H1 (cell line): ENCODE data around the gene STK16. TPM values are rescaled to one million over a fixed set of nuclear protein-coding genes. Genes with fewer than 3 reads are reported as not detected.
A peak's percentile ranks its signal among the peaks of the same experiment; 100 is the strongest.

Source experiments
- CREB1 ChIP-seq: IDR thresholded peaks from 2 replicates; pipeline ENCODE4 v1.6.1; 2012; ENCODE audit warnings: inconsistent platforms
- CTCF ChIP-seq, 3 experiments: IDR thresholded peaks; 1 replicate in 2 of 3; 2 replicates in 1 of 3; pipeline versions ENCODE4 v1.5.1 to v1.6.1; 2011; ENCODE audit warnings: low read length in 3 of 3, mild to moderate bottlenecking in 3 of 3, inconsistent platforms in 2 of 3, low read depth in 1 of 3, moderate library complexity in 1 of 3; ENCODE audit not compliant: insufficient read depth in 1 of 3; ENCODE audit errors: control extremely low read depth in 1 of 3
- E2F6 ChIP-seq: IDR thresholded peaks from 2 replicates; pipeline ENCODE4 v1.6.1; 2012; ENCODE audit warnings: inconsistent platforms
- EGR1 ChIP-seq: IDR thresholded peaks from 2 replicates; pipeline ENCODE4 v1.6.1; 2011; ENCODE audit warnings: low read depth, low read length, borderline replicate concordance
- EP300 ChIP-seq, 2 experiments: IDR thresholded peaks; 1 replicate in 1 of 2; 2 replicates in 1 of 2; pipeline ENCODE4 v1.6.1; 2011 to 2012; ENCODE audit warnings: low read depth in 2 of 2, low read length in 2 of 2, mild to moderate bottlenecking in 2 of 2, borderline replicate concordance in 1 of 2, inconsistent platforms in 1 of 2, moderate library complexity in 1 of 2
- EZH2 ChIP-seq: fragments of 200-600 bp; sonication (generic); IDR thresholded peaks from 2 replicates; pipeline ENCODE4 v1.7.1; 2012; ENCODE audit warnings: low read depth, mild to moderate bottlenecking, moderate library complexity, low read length, inconsistent platforms; ENCODE audit not compliant: severe bottlenecking
- HDAC2 ChIP-seq, 2 experiments: fragments of 300-600 bp in 1 of 2; sonication (generic) in 1 of 2; IDR thresholded peaks; 2 replicates each; pipeline ENCODE4 v1.6.1; 2011 to 2012; ENCODE audit warnings: low read depth in 2 of 2, low read length in 2 of 2, mild to moderate bottlenecking in 2 of 2, moderate library complexity in 2 of 2, borderline replicate concordance in 1 of 2, inconsistent platforms in 1 of 2
- KDM5A ChIP-seq: fragments of 200-600 bp; IDR thresholded peaks from 2 replicates; pipeline ENCODE4 v1.7.1; 2012; ENCODE audit warnings: mild to moderate bottlenecking, low read length, inconsistent platforms, mixed read lengths
- NANOG ChIP-seq: IDR thresholded peaks from 2 replicates; pipeline ENCODE4 v1.6.1; 2011; ENCODE audit warnings: low read length, low read depth, mild to moderate bottlenecking, inconsistent platforms; ENCODE audit not compliant: insufficient read depth, poor library complexity, severe bottlenecking
- PHF8 ChIP-seq: fragments of 200-600 bp; sonication (generic); conservative IDR thresholded peaks from 2 replicates; pipeline ENCODE4 v1.7.1; 2012; ENCODE audit warnings: low read depth, mild to moderate bottlenecking, inconsistent platforms, low read length, moderate library complexity
- POLR2A ChIP-seq, 2 experiments: IDR thresholded peaks; 1 replicate in 1 of 2; 2 replicates in 1 of 2; pipeline ENCODE4 v1.6.1; 2011; ENCODE audit warnings: low read depth in 2 of 2, low read length in 2 of 2, mild to moderate bottlenecking in 2 of 2; ENCODE audit errors: control extremely low read depth in 1 of 2
- RBBP5 ChIP-seq: IDR thresholded peaks from 2 replicates; pipeline ENCODE4 v1.7.1; 2012; ENCODE audit warnings: low read depth, mild to moderate bottlenecking, inconsistent platforms, low read length, moderate library complexity, borderline replicate concordance
- RNF2 ChIP-seq: fragments of 200-900, 300-1000 bp; sonication (generic); IDR thresholded peaks from 2 replicates; pipeline ENCODE4 v1.7.1; 2016; ENCODE audit warnings: borderline replicate concordance, low read depth, mild to moderate bottlenecking, antibody characterized with exemption, low read length; ENCODE audit not compliant: poor library complexity, severe bottlenecking; ENCODE audit errors: missing control alignments
- RXRA ChIP-seq: IDR thresholded peaks from 2 replicates; pipeline ENCODE4 v1.6.1; 2011; ENCODE audit warnings: low read depth, mild to moderate bottlenecking, low read length, moderate library complexity; ENCODE audit not compliant: insufficient read depth
- SIN3A ChIP-seq, 2 experiments: IDR thresholded peaks in 1 of 2; conservative IDR thresholded peaks in 1 of 2; 2 replicates each; pipeline ENCODE4 v1.6.1; 2011 to 2012; ENCODE audit warnings: low read length in 2 of 2, improper control_type of control experiment in 1 of 2, low read depth in 1 of 2, mild to moderate bottlenecking in 1 of 2
- TAF7 ChIP-seq: optimal IDR thresholded peaks from 2 replicates; pipeline ENCODE3; 2011; ENCODE audit warnings: low read depth, mild to moderate bottlenecking, inconsistent platforms, low read length, moderate library complexity, borderline replicate concordance
- YY1 ChIP-seq: IDR thresholded peaks from 2 replicates; pipeline ENCODE4 v1.6.1; 2011; ENCODE audit warnings: low read depth, mild to moderate bottlenecking, low read length
- polyA plus RNA-seq, 7 experiments: library from polyadenylated mRNA; depleted of rRNA in 3 of 7; stranded (reverse) in 5 of 7; unstranded in 2 of 7; fragments of >200 nt in 5 of 7; fragments of 200-250 nt in 2 of 7; gene quantifications; 1 replicate in 5 of 7; 2 replicates in 1 of 7; 4 replicates in 1 of 7; pipeline versions ENCODE4 v1.2.1 to v1.2.3, GENCODE V29; 2011 to 2013; ENCODE audit warnings: missing spikeins in 2 of 7, mixed read lengths in 2 of 7
- total RNA-seq: library from RNA; stranded (reverse); fragmentation: NEBNext Ultra II Directional; extraction: Animal tissue kit (Norgen Biotek cat#: 25700); gene quantifications from 2 replicates; pipeline ENCODE4 v1.2.1, GENCODE V29; 2021

STK16 gene
- total and polyA plus RNA-seq, 2 of the 8 experiments (the other 6 are each of a cell fraction or from before 2014, with no cell fraction given), result 21.3 to 51.4 TPM

- TF ChIP-seq CTCF (IDR thresholded peaks at IDR 0.05; ENCODE audit: control extremely low read depth in 1 of 3, insufficient read depth in 1 of 3, low read depth in 1 of 3, low read length in 3 of 3) (peak in 2 of 3 experiments; percentile 98 to 99; a peak in 3 of 4 replicates), EGR1 (peak; percentile 89), TAF7 (no peak), HDAC2 (IDR thresholded peaks at IDR 0.05; ENCODE audit: borderline replicate concordance in 1 of 2, low read depth in 2 of 2, low read length in 2 of 2) (peak in 1 of 2 experiments; percentile 87; a peak in 2 of 4 replicates), RXRA (no peak), E2F6 (peak; percentile 84), POLR2A (IDR thresholded peaks at IDR 0.05; ENCODE audit: control extremely low read depth in 1 of 2, low read depth in 2 of 2, low read length in 2 of 2) (peak in 1 of 2 experiments; percentile 62; a peak in 2 of 3 replicates), RNF2 (peak; percentile 7), RBBP5 (peak; percentile 99; the same call in 1 of the 2 replicates), EP300 (IDR thresholded peaks at IDR 0.05; ENCODE audit: borderline replicate concordance in 1 of 2, low read depth in 2 of 2, low read length in 2 of 2) (no peak), SIN3A (conservative IDR thresholded peaks at IDR 0.05 in 1 of 2, IDR thresholded peaks at IDR 0.05 in 1 of 2; ENCODE audit: low read depth in 1 of 2, low read length in 2 of 2) (peak; percentile 74 to 80; a peak in 2 of 4 replicates), KDM5A (no peak), YY1 (no peak), PHF8 (peak; percentile 89), EZH2 (peak; percentile 16), CREB1 (peak; percentile 83), NANOG (no peak)
Observed at GRCh38 chr2:219294356-219295351, 49.4 kb downstream of the STK16 start (continued).
